NK-92 (cell line): ENCODE measurements around the gene ITGAX.
"Not testable (repeated sequence)": the region's sequence is repeated elsewhere in the genome, so short reads cannot be mapped to it uniquely, and the experiment has no call there.

Source experiments
- DNase-seq: peaks from one replicate; lab custom pipeline; 2025; ENCODE audit not compliant: unreplicated experiment; lab: John Stamatoyannopoulos, UW

Gene ITGAX

DNA sequence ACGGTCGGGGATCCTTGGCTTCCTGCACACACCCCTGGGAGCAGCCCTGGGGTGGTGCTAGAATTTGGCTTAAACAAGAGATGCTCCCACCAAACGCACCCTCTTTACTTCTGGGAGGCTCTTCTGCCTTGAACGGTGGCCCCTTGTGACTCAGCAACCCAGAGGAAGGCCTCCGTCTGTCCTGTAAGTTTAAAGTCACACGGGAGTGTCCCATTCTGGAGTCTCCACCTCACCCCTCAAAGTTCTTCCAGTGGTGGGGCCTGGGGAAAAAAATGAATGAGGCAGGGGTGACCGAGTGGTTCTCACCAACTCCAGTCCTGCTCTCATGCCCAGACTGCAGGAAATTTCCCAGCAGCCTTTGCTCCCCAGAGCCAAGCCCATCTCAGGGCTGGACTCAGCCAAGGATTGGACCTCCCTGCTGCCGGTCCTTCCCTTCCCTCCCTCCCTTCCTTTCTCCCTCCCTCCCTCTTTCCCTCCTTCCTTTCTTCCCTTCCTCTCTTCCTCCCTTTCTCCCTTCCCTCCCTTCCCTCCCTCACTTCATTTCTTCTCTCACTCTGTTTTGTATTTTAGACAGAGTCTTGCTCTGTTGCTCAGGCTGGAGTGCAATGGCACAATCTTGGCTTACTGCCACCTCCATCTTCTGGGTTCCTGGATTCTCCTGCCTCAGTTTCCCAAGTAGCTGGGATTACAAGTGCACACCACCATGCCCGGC lies 49.5 kb downstream of the ITGAX start:
- no peak for DNase-seq

GRCh38 chr16:31407406-31407805 lies 52.4 kb downstream of the ITGAX start:
- DNase-seq, result no peak

DNA sequence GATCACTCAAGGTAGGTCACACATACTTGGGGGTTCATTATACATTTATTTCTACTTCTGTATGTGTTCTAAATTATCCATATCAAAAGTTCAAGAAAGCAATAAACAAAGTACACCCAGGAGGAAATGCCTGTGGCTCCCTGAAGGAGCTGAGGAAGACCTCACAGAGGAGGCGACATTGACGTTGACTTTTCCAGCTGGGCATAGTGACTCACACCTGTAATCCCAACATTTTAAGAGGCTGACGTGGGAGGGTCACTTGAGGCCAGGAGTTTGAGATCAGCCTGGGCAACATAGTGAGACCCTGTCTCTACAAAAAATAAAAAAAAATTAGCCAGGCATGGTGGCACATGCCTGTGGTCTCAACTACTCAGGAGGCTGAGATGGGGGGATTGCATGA lies 54.5 kb downstream of the ITGAX start:
- DNase-seq, result no peak

DNA sequence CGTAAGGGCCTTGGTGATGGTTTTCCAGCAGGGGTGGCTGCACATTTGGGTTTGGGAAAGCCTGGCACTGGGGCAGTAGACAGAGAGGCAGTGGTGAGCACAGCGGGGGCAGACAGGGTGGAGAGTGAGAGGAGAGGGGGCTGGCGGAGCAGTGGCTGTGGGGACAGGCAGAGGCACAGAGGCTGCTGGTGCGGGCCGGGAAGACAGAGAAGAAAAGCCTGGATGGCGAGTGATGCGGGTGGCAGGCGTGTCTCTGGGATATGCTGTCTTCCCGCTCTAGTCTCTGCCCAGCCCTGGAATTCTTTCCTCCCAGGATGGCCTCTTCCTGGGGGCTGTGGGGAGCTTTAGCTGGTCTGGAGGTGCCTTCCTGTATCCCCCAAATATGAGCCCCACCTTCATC lies 55.1 kb downstream of the ITGAX start:
- no peak for DNase-seq

DNA sequence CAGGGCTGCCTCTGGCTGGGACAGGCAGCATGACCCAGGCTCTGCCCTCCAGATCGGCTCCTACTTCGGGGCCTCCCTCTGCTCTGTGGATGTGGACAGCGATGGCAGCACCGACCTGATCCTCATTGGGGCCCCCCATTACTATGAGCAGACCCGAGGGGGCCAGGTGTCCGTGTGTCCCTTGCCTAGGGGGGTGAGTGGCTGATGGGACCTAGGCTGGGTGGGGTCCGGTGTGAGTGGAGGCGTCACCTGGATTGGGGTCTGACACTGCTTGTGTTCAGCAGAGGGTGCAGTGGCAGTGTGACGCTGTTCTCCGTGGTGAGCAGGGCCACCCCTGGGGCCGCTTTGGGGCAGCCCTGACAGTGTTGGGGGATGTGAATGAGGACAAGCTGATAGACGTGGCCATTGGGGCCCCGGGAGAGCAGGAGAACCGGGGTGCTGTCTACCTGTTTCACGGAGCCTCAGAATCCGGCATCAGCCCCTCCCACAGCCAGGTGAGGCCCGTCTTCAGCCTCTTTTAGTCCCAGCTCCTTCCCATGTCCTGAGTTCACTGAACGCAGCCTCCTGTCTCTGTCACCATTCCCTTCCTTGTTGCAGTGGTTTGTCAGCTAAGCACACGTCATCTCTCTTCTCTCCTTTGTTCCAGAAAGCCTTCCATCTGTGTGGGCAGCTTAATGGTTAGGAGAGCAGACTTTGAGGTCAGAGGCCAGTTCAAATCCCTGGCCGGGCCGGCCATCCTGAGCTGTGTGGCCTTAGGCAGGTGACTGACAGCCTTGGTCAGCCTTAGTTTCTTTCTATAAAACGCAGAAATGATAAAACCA lies 56.3 kb downstream of the ITGAX start:
- DNase-seq, result no peak

- DNase-seq, result no peak
Measured at GRCh38 chr16:31412750-31413149, 57.8 kb downstream of the ITGAX start.

GRCh38 chr16:31413381-31413780 lies 58.4 kb downstream of the ITGAX start:
- no peak for DNase-seq

DNA sequence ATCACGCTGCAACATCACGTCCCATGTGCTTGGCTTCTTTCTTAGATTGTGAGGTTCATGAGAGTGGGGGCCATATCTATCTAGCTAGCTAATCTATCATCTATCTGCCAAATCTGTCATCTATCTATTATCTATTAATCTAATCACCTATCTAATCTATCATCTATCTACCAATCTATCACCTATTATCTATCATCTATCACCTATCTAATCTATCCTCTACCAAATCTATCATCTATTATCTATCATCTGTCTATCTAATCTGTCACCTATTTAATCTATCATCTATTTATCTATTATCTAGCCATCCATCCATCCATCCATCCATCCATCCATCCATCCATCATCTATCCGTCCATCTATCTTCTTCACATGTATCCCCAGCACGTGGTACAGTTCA lies 59.0 kb downstream of the ITGAX start:
- DNase-seq, result no peak

DNA sequence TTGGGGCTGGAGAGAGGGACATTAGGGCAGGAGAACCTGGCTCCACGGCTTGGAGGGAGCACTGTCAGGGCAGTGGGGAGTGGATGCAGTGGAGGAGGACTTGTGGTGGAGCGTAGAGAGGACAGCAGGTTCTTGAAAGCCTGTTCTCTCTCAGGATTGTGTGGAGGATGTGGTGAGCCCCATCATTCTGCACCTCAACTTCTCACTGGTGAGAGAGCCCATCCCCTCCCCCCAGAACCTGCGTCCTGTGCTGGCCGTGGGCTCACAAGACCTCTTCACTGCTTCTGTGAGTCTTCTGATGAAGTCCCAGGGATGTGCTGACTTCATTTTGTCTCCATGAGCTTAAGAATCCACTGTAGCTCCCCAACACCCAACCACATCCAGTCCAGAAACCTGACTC lies 59.7 kb downstream of the ITGAX start:
- DNase-seq, result no peak

DNA sequence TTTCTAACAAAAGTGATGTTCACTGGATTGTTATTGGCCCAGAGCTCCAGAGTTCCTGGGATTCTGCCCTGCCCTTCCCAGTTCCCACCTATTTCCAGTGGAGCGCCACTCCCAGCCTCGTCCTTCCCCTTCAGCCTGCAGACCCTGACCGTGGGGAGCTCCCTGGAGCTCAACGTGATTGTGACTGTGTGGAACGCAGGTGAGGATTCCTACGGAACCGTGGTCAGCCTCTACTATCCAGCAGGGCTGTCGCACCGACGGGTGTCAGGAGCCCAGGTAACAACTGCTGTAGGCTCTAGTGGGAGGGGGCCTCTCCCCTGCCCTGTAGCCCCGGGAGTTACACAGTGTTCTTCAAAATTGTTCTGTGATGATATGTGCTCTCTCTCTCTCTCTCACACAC lies 61.4 kb downstream of the ITGAX start:
- DNase-seq, result no peak

DNA sequence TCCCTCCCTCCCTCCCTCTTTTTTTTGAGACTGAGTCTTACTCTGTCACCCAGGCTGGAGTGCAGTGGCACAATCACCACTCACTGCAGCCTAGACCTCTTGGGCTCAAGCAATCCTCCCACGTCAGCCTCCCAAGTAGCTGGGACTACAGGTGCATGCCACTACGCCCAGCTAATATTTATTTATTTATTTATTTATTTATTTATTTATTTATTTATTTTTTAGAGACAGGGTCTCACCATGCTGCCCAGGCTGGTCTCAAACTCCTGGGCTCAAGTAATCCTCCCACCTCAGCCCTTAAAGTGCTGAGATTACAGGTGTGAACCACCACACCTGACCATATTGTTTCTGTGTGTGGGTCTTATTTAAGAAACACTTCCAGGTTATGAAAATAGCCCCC lies 62.1 kb downstream of the ITGAX start:
- DNase-seq, result not testable (repeated sequence)

GRCh38 chr16:31417916-31418315 lies 62.9 kb downstream of the ITGAX start:
- DNase-seq, result no peak

DNA sequence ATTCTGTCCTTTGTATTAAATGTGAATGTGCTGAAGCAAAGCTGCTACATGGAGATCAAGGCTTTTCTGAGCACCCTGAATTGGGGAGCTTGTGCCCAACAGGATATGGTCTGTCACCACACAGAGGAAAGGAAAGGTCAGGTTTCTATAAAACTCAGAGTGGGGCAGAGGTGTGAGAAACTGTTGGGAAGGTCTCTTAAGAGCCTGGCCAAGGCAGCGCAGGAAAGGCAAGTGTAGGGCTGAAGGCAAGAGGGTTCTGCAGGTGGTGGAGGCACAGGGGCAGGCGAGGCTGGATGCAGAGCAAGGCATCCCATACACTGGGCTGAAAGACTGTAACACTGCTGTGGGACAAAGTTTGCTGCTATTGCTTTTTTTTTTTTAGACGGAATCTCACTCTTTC lies 65.1 kb downstream of the ITGAX start:
- no peak for DNase-seq

DNA sequence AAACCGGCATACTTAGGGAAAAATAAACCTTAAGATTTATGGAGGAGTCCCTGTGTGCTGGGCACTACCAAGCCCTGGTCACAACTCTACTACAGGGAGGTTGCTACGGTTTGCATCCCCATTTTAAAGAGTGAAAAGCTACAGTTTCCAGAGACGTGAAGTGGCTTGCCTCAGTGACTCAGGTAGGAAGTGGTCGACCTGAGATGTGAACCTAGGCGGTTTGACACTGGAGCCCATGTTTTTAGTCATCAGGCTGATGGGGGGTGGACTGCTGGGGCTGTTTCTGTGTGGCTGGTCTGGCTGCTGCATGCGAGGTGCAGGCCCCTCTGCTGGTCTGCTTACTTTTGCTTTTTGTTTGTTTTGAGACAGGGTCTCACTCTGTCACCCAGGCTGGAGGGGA lies 66.6 kb downstream of the ITGAX start:
- DNase-seq, result no peak

DNA sequence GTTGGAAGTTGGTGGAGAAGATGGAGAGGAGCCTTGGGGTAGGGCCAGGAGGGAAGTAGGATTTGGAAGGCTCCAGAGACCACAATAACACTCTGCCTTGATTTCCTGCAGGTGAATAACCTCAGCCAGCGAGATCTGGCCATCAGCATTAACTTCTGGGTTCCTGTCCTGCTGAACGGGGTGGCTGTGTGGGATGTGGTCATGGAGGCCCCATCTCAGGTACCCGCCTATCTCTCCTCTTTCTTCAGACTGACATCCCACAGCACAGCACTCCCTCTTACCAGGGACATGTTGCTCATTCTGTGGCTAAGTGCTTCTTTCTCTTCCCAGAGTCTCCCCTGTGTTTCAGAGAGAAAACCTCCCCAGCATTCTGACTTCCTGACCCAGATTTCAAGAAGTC lies 68.3 kb downstream of the ITGAX start:
- no peak for DNase-seq

DNA sequence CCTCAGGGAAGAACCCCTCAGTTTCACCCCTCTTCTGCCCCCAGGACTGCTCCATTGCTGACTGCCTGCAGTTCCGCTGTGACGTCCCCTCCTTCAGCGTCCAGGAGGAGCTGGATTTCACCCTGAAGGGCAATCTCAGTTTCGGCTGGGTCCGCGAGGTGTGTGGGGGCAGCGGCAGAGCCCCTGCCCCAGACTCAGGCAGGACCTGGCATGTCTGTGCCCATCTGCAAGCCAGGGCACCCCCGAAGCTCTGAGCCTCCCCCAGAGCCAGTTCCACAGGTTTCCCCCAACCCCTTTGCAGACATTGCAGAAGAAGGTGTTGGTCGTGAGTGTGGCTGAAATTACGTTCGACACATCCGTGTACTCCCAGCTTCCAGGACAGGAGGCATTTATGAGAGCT lies 68.8 kb downstream of the ITGAX start:
- no peak for DNase-seq

- no peak for DNase-seq
Measured at GRCh38 chr16:31427441-31428278, 72.7 kb downstream of the ITGAX start.

GRCh38 chr16:31428279-31428597 lies 73.3 kb downstream of the ITGAX start, which contains the start of gene COX6A2:
Gene COX6A2, minus strand, starts transcription at chr16:31428360. Its CDS starts 35 bp downstream, at chr16:31428325.
- DNase-seq, result no peak

GRCh38 chr16:31428638-31429247 lies 73.8 kb downstream of the ITGAX start:
- DNase-seq, result no peak

DNA sequence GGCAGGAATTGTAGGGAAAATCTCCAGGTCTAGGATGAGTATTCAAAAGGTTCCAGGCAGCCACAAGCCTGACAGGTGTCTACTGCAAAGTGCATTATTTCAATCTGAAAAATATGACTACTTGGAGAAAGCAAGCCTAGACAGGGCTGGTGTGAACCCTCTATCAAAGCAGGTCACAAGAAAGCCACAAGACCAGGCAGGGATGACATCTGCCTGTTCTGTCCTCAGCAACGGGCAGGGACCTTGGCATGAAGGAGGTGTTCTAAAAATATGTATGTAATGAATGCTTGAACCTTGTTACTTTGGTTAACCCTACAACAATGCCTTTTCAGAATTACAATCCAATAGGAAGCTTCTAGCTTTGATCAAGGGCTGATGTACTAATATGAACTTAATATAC lies 74.3 kb downstream of the ITGAX start:
- DNase-seq, result no peak

- DNase-seq, result no peak
Measured at GRCh38 chr16:31429796-31430195, 74.8 kb downstream of the ITGAX start.
